GM13976 (cell line): ENCODE measurements around the gene OR6J1.

Experiments used
- DNase-seq: peaks from one replicate; pipeline ENCODE4 v3.0.0; 2012; ENCODE audit warnings: low spot score
- in situ Hi-C: fragments of 300-500 bp; cut with MboI; formaldehyde crosslinking; loops from one replicate; pipeline ENCODE4 v1.12.0; 2022; ENCODE audit warnings: low sequenced_read_pairs, mixed read lengths, inconsistent platforms; ENCODE audit not compliant: unreplicated experiment
- TF ChIP-seq, protein P1 (sequence below): IDR thresholded peaks from 2 replicates; pipeline ENCODE4 v1.5.1; 2012; ENCODE audit warnings: borderline replicate concordance, mild to moderate bottlenecking; ENCODE audit not compliant: insufficient read depth; ENCODE audit errors: extremely low read depth, missing control alignments, control extremely low read depth

OR6J1 gene

DNA sequence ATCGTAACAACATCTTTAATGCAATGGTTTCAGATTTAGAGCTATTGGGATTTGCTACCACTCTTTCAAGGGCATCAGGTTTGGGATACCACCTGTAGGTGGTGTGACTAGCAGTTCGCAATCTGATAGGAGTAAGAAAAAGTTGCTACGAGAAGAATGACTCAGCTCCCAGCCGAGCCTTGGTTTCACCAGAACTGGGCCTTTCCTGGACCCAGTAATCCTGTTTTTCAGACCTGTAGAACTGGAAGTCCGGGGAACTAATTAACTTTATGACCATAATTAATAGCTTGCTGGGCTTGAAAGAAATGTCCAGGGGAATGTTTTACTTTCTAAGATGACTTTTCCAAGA, 45.3 kb downstream of the OR6J1 start:
- in situ Hi-C loops, result no loop called here
- TF ChIP-seq, protein P1, sequence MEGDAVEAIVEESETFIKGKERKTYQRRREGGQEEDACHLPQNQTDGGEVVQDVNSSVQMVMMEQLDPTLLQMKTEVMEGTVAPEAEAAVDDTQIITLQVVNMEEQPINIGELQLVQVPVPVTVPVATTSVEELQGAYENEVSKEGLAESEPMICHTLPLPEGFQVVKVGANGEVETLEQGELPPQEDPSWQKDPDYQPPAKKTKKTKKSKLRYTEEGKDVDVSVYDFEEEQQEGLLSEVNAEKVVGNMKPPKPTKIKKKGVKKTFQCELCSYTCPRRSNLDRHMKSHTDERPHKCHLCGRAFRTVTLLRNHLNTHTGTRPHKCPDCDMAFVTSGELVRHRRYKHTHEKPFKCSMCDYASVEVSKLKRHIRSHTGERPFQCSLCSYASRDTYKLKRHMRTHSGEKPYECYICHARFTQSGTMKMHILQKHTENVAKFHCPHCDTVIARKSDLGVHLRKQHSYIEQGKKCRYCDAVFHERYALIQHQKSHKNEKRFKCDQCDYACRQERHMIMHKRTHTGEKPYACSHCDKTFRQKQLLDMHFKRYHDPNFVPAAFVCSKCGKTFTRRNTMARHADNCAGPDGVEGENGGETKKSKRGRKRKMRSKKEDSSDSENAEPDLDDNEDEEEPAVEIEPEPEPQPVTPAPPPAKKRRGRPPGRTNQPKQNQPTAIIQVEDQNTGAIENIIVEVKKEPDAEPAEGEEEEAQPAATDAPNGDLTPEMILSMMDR, result no peak
- DNase-seq, result peak; percentile 50

DNA sequence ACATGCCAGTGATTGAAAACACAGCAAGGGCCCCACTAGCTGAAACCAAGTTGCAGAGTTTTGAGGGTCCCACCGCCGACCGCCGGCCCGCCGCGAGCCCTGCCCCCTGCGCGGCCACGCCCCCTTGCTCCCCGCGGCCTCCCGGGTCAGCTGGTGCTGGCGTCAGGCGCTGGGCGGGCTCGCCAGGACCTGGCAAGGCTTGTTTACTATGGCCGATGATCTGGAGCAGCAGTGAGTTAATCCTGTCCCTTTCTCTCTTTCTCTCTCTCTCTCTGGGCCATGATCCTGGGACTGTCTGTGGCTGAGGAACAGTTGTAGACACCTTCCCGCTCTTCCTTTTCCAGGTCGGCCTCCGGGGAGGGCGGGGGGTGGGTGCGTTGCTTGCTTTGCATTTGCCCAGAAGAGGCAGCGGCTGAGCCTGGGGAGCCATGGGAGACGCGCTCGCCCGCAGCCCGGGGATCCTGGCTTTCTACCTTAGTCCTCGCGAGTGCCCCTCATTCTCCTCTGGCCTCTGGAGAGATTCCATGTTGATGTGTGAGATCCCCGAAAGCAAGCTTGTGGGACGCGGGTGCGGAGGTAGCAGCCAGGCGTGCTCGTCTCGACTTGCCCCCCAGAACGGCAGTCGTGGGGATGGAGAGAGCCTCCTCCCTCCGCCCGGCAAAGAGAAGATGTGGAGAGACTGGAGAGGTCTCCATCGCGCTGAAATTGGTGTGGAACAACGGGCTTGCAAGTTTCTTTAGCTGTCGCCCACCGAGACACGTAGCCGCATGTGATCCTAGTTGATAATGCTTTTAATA, 45.9 kb downstream of the OR6J1 start, which contains the start of gene ABHD4:
Gene ABHD4 (plus strand): TSS at position 202 of the 797 bp plus-strand sequence. CDS start 7 bp downstream, at position 209.
- in situ Hi-C loops, result no loop called here
- TF ChIP-seq, protein P1, result no peak
- DNase-seq, result peak; percentile 89

DNA sequence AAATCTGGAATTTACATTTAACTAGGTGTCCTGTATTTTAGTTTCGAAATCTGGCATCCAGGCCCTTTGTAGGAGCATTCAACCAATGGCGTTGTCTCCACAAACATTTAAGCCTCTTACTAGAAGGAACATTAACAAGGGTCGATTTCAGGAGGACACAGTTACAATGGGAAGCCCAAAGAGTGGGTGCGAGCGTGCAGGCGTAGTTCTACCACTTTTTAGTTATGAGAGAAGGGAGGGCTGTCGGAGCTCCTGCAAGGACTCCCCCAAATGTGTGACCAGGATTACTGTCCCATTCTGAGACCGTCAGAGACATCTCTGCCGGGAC, 46.4 kb downstream of the OR6J1 start:
- in situ Hi-C loops, result no loop called here
- TF ChIP-seq, protein P1, result no peak
- DNase-seq, result no peak

DNA sequence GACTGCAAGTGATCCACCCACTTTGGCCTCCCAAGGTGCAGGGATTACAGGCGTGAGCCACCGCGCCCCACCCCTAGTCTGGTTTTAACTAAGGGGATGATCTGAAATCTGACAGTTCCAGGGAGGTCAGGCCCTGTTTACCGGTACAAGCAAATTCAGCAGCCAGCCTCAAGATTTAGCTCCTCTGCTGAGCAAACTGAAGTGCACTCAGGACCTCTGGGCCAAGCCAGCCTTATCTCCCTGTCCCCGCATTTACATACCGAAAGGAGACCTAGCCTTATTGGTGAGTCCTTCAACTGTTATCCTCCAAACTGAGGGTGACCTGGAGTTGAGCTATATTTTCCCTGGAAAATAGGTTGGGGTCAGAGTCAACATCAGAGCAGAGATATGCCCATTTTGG, 46.9 kb downstream of the OR6J1 start:
- TF ChIP-seq, protein P1, result no peak
- in situ Hi-C loops, result no loop called here
- DNase-seq, result no peak

DNA sequence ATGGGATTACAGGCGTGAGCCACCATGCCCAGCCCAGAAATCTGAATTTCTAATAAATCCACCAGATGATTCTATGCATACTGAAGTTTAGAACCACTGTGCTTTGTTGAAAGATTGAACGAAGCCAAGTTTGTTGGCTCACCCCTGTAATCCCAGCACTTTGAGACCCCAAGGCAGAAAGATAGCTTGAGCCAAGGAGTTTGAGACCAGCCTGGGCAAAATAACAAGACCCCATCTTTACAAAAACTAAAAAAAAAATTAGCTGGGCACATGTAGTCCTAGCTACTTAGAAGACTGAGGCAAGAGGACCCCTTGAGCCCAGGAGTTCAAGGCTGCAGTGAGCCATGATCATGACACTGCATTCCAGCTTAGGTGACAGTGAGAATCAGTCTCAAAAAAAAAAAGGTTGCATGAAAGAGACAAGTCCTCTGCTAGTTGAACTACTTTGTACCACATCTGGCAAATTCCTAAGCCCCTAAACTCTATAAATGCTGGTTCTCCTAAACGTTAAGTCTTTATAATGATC, 47.7 kb downstream of the OR6J1 start:
- DNase-seq, result no peak
- in situ Hi-C loops, result no loop called here
- TF ChIP-seq, protein P1, result no peak

DNA sequence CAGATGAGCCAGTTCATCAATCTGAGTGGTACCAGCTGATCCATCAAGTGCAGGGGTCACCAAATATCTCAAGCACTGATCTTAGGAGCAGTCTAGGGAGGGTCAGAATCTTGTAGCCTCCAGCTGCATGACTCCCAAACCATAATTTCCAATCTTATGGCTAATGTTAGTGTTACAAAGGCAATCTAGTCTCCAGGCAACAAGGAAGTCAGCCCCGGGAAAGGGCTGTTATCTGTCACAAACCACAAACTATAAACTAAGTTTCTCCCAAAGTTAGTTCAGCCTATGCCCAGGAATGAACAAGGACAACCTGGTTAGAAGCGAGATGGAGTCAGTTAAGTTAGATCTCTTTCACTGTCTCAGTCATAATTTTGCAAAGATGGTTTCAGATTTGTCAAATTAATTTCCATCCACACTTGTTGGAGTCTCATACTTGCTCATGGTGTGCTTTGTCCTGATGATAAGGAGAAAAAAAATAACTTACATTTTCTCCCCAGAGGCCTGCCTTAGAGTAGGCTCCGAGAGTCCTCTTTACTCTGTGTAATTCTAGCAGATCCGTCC, 49.9 kb downstream of the OR6J1 start:
- TF ChIP-seq, protein P1, result no peak
- in situ Hi-C loops, result no loop called here
- no peak for DNase-seq

DNA sequence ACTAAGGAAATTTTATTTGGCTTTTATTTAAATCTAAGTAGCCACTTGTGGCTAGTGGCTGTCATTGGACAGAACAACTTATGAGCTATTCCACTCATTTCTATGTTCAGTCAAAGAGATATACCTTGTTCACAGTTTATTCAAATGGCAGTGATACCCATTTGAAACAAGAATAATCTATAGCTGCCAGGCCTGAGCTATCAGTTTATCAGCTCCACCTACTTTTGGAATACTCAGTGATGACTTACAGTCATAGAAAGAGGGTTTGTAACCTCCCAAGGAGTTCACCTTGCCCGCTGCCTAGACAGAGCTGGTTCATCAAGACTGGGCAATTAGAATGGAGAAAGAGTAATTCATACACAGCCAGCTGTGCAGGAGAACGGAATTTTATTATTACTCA, 50.6 kb downstream of the OR6J1 start:
- in situ Hi-C loops, result no loop called here
- no peak for DNase-seq

More for the DNA sequence above, 50.6 kb downstream of the OR6J1 start:
- TF ChIP-seq, protein P1, result no peak
